Activated CD8-positive, alpha-beta memory T cell treated with anti-CD3 and anti-CD28 coated beads, Interleukin-2, amount 50 U/mL, for 4 hours (primary cell): ENCODE data around the gene ADGRB3.
A peak's percentile ranks its signal among the peaks of the same experiment; 100 is the strongest.
"Not testable (repeated sequence)": the region's sequence is repeated elsewhere in the genome, so short reads cannot be mapped to it uniquely, and the experiment has no call there.

Source experiments
- DNase-seq: peaks from one replicate; pipeline ENCODE4 v3.0.0-alpha.2; 2020

Gene ADGRB3

DNA sequence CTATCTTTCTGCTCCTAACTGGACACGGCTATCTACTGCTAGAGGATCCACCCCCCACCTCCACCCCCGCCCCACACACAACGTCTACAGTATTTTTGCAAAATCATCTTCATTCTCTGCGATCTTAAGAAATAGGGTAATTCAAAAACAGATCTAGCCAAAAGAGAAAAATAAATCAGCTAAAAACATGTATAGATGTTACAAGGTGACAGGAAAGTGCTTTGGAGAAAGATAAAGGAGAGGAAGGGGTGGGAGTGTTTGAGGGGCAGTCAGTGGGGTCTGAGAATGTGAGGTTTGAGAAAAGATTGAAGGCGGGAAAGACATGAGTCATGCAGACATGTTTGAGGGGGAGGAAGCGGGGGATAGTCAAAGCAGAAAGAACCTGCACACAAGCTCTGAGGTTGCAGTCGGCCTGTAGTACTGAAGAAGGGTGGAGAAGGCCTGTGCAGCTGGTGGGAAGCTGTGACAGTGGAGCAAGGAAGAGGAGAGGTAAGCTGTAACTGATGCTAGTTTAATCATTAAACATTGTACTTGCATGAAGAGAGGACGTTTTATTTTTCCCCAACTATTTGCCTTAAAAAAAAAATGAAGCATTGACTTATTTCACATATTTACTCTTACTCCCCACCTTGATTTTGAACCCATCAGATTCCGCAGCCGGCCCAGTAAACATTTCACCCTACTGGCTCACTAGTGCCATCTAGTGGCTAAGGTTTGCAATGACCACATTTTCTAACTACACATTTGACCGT, 332.6 kb downstream of the ADGRB3 start:
- DNase-seq, result peak; percentile 17

DNA sequence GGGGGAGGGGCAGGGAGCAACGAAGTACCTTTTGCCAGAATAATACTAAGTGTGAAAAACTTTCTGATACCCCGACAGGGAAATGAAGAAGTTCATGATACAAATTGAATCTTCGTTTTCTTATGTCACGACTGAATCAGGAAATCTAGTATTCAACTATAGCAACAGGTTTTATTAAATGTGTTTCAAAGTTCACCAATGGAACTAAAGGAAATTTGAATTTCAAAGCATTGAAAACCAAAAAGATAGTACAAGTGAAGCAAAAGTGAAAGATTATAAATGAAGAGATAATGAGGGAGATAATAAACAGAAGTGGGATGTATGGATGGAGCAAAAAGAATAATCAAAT, 333.2 kb downstream of the ADGRB3 start:
- no peak for DNase-seq

DNA sequence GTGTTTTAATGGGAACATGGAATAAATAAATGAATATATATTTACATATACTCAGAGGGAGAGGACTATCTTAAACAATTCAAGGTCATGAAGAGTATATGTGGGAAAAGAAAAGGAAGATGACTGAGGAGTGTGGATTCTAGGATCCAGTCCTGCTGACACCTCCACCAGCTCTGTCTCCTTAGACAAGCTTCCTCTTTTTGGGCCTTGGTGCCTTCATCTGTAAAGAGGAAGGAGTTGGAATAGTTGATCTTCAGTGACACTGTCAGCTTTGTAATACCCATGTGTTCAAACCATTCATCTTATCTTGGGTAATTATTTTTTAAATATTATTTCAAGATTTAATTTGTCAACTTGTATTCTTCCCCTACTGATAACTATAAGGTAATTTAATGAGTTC, 338.0 kb downstream of the ADGRB3 start:
- DNase-seq, result no peak

DNA sequence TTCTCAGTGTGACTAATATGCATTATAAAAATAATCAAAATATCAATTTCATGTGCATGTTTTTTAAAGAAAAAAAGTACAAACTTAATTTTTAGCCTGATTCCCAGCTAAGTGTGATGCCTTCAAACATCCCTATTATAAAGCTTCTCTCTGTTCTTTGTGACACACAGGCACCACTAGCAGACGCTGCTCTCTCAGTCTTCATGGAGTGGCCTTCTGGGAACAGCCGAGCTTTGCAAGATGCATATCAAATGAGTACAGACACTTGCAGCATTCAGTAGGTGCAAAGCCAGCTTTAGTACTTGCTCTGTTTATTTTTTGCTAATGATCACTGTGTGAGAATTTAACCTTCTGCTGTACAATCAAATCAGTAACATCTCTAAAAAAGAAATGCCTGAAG, 340.0 kb downstream of the ADGRB3 start:
- DNase-seq, result no peak

DNA sequence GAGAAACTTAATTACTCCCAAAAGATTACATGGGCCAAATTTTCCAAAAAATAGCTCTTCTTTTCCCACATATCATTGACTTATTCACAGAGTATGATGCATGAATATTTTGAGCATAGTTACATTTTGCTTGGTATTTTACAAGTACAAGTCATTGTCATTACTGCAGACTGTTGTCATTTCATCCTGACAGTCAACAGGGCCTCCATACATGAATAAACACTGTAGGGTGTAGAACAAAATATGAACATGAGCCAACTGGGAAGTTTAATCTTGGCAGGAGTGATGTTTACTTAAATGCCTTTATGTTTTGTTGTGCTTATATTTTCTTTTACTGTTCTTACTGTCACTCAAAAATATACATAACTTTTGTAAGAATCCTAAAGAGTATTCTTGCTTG, 340.7 kb downstream of the ADGRB3 start:
- DNase-seq, result no peak

DNA sequence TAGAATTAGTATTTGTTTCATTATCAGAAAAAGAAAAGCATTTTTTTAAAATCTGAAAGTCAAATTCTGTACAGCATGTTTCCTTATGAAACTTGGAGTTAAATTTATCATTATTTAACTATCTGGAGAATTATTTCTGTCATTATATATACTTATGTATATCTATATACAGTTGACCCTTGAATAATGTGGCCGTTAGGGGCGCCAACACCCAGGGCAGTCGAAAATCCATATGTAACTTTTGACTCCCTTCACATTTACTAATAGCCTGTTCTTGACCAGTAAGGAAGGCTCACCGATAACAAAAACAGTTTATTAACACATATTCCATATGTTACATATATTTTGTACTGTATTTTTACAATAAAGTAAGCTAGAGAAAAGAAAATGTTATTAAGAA, 341.2 kb downstream of the ADGRB3 start:
- DNase-seq, result no peak

DNA sequence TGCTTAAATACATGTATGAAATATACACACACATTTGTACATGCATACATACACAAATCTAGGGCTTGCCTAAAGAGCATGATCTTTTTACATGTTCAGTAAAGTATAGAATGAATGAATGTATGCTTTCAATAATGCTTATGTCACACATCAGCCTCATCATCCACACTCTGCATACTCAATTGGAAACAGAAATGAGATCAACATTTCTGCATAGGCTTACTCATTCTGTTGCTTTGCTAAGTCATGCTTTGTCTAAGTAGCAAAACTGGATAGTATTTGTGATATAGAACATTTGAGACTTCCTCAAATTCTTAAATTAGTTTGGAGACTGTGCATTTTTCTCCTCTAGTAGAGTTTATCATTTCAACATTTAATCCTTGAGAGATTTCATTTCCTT, 343.3 kb downstream of the ADGRB3 start:
- no peak for DNase-seq

DNA sequence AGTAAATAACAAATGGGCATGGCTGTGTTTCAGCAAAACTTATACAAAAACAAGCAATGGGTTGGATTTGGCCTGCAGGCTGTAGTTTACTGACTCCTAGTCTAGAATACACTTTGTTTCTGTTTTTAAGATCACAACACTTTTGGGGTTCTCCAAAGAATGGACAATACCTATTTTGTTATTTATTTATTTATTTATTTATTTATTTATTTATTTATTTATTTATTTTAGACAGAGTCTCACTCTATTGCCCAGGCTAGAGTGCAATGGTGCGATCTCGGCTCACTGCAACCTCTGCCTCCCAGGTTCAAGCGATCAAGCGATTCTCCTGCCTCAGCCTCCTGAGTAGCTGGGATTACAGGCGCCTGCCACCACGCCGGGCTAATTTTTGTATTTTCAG, 346.6 kb downstream of the ADGRB3 start:
- not testable (repeated sequence) for DNase-seq

DNA sequence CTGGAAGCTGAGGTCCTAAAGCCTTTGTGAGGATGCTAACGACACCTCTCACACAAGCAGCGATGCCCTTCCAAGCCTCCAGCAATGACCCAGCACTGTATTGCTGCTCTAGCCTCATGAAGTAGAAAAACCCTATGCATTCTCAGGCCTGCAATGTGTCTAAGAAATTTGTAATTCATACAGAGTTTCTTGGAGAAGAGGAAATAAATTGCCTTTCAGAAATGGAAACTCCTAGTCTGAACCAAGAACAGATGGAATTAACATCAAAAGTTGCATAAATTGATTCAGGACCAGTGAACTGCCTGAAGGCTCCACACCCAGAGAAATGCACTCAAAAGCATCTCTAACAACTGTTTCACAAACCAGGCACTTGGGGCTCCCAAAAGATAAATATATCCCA, 353.6 kb downstream of the ADGRB3 start:
- DNase-seq, result no peak

DNA sequence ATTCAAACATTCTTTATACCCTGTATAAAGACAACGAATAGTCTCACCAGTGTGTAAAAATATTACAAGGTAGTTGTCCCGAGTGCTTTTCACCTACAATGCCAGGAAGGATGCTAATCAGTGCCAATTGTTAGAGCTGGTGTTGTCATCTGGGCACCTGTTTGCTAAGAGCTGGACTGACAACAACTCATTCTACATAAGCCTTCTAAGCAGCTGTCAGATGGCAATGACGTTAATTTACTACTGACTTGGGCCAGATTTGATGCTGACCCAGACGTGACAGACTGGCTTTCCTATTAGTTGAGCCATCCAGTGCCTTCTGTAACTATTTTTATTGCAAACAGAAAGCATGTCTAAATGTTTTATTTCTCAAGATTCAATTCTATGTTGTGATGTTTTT, 355.2 kb downstream of the ADGRB3 start:
- DNase-seq, result no peak

DNA sequence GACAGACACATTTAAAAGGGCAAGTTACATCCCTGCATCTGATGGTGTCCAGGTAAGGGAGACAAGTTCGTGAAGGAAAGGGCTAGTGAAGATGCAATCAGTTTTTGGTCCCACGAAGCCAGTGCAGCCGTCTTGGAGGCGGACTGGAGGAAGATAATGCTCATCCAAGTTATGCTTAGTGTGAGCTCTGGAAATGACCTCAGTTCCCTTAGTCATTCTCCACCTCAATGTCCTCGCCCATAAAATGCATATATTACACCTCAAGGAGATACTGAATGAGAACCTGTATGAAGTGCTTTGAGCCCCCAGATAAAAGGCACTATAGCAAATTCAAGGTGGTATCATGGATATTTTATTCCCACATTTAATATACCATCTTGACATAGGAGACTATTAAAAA, 358.8 kb downstream of the ADGRB3 start:
- DNase-seq, result no peak

DNA sequence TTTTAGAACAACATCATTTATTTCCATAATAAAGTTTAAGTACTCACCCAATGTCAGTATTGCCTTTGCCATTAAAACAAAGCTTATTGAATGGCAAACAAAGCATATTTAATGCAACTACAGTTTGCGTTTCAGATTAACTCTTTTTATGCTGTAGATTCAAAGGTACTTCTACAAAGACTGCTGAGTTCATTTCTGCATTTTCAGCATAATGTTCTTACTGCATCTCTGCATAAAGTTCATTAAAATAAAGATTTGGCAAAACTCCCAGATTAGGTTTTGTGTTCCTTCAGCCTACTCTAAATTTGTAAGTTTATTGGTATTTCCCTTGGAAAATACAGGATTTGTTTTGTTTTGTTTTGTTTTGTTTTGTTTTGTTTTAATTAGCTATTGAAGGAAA, 359.4 kb downstream of the ADGRB3 start:
- no peak for DNase-seq

DNA sequence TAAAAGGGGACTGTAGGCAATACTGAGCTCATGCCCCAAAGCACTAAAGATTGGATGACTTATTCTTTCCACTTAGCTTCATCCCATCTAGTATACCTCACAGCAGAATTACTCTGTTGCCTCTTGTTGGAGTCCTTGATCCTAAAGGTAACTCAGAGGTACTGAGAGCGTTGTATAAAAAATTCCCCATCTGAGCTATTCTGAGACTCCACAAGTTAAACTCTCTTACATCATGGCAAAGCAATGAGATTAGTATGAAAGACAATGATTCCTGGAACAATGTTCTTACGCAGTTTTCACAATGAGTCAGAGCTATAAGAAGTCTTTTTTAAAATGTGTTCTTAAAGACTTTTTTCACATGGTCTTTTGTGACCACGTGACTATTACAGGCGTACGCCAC, 370.1 kb downstream of the ADGRB3 start:
- DNase-seq, result no peak

DNA sequence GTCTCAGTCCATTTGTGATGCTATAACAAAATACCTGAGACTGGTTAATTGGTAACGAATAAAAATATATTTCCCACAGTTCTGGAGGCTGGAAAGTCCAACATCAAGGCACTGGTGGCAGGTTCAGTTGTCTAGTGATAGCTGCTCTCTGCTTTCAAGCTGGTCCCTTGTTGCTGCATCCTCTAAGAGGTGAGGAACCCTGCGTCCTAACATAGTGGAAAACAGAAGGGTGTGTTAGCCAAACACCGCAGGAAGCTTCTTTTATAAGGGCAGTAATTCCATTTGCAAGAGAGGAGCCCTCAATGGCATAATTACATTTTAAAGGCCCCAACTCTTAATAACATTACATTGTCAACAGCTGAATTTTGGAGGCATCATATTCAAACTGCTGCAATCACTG, 372.7 kb downstream of the ADGRB3 start:
- no peak for DNase-seq

DNA sequence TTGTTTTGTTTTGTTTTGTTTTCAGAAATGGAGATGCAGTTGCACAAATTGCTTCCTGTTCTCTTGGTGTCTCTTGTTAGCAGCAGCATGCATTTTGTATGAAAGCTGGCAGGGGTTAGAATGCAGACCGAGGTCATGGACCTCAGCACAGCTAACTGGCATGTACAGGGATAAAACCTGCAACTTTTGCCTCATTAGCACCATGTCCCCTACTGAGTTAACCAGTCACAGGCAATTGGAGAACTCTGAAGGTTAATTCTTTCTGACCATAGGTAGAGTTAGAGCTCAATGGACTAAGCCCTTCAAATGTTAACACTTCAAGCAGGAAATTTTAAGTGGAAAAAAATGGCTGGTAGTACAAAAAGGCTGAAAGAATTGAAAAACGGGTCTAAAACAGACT, 377.1 kb downstream of the ADGRB3 start:
- no peak for DNase-seq

DNA sequence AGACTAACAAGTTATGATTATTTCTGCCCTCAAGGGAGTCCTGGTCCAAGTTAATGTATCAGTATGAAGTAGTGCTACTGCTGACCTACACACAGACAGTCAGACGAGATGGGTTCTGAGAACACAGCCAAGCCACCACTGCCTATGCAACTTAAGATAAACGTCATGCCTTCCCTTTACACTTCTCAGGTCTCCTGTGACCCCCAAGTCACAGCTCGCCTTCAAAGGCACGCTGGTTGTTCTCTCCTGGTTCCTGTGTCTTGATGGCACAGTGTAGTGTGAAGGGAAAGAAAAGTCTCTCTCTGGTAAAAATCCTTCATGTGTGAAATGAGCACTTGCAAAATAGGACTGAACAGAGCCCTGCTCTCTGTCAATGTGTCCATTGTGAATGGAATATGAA, 377.8 kb downstream of the ADGRB3 start:
- no peak for DNase-seq

DNA sequence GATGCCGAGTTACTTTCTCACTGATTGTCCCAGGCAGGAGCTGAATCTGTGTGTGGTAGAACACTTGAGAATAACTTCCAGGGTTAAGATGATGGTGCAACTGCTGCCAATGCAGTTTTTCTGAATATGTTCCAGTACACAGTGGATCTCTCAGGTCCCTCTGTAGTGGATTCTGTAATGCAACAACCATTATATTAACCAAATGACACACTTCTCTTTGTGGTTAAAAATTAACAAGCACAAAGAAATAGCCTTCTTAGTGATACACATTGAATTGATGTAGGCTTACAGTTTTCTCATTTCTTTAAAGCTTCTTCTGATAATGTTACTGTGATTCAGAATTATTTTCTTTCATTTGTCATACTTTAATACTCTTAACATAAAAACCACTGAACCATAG, 383.8 kb downstream of the ADGRB3 start:
- DNase-seq, result no peak

DNA sequence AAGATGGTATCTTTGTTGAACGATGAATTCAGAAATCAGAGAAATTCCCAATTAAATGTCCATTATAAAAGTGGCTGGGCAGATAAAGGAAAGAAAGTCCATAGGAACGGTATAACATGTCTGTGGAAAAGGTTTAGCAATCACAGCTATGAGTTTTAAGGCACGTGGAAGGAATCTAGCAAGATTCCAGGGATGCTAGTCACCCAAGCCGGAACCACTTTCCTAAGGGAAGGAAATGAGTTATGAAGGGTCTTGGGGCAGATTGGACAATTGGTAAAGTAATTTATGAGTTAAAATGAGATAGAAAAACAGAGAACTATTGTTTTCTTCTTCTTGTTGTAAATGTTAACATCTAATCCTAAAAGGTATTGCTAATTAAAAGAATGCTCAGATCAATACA, 384.8 kb downstream of the ADGRB3 start:
- DNase-seq, result no peak

DNA sequence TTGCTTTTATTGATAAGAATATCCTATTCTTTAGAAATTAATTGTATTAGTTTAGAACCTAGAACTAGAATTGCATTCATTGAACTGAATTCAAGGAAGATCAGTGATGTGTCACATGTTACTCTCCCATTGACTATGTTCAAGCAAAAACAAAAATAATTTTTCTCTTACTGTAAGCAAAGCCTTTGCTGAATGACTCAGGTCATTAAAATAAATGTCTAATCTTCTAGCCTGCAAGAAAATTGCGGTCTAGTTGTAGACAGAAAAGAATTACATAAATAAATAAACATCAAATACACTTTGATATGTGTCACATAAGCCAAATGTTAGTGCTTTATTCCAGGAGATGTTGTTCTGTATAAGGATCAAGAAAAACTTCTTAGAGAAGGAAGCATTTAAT, 387.9 kb downstream of the ADGRB3 start:
- no peak for DNase-seq

DNA sequence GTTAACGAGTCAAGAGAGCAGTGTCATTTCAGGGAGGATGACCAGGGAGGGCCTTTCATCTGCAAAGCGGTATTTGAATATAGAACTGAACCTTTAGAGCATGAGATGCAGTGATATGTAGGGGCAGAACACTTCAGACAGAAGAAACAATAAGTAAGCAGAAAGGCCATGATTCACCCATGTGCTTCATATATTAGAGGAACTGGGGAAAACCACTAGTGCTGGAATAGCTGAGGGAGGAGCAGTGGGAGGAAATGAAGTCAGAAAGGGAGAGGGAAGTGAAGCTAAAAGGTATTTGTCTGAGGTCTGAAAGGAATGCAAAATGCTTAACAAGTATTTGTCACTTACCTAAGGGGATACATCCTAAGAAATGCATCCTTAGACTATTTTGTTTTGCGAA, 391.2 kb downstream of the ADGRB3 start:
- no peak for DNase-seq

DNA sequence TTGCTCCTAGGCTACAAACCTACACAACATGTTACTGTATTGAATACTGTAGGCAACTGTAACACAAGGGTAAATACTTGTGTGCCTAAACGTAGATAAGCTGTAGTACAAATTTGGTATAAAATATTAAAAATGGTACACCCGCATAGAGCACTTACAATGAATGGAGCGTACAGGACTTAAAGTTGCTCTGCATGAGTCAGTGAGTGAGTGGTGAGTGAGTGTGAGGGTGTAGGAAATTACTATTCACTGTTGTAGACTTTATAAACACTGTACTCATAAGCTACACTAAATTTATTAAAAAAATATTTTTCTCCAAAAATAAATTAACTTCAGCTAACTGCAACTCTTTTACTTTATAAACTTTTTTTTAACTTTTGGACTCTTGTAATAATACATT, 391.6 kb downstream of the ADGRB3 start:
- no peak for DNase-seq

DNA sequence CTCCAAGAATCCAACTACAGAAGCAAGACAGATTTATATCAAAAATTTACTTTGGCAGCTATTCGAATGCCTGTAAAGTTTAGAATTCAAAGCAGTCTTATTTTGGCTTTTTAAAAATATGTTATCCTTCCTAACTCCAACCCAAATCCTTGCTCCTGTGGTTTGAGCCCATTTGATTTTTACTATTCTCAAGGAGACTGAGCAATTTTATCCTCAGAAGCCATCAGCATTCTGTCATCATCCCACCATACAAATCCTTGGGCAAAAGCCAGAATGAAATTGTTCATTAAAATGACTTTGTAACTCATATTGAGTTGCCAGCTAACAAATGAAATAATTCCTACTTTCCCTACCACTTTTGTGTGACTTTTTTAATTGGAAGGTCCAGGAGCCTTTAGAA, 392.8 kb downstream of the ADGRB3 start:
- DNase-seq, result no peak

DNA sequence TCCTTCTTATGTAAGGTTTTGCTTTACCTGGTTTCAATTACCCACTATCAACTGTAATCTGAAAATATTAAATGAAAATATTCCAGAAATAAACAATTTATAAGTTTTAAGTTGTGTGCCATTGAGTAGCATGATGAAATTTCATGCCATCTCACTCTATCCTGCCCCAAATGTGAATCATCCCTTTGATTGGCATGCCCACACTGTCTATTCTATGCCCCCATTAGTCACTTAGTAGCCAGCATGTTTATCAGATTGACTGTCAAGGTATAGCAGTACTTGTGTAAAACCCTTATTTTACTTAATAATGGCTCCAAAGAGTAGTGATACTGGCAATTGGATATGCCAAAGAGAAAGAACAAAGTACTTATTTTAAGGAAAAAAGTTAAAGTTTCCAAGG, 403.8 kb downstream of the ADGRB3 start:
- DNase-seq, result no peak

DNA sequence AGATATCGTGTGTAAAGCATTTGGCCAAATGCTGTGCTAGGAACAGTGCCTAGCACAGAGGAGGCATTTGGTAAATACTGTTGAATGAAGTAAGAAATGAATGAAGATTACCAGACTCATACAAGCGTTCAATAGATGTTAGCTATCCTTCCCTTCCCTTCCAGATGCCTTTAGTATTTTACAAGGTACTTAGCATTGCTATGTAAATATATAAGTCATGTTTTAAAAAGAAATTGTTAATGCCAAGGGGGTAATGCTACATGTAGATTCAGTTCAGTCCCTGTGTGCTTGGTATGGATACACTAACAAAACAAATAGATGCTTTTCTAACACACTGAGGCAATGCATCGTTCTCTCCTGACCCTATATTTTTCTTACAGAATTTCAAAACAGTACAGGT, 407.2 kb downstream of the ADGRB3 start:
- DNase-seq, result no peak

DNA sequence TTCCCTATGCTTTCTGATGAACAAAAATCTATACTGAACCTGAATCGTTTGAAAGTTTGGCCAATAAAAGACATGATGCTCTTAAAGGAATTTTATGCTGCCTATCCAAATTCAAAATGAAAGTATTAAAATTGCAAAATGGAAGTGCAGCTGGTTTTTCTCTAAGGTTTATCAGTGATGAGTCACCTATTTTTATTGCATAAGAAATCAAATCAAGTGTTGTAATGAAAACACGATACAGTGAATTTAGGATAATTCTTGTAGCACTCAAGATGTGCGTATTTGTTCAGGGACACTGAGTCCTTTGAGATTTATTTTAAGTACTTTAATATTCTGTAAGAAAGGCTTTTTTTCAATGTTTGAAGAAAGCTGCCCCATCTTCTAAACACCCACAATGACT, 409.5 kb downstream of the ADGRB3 start:
- no peak for DNase-seq

DNA sequence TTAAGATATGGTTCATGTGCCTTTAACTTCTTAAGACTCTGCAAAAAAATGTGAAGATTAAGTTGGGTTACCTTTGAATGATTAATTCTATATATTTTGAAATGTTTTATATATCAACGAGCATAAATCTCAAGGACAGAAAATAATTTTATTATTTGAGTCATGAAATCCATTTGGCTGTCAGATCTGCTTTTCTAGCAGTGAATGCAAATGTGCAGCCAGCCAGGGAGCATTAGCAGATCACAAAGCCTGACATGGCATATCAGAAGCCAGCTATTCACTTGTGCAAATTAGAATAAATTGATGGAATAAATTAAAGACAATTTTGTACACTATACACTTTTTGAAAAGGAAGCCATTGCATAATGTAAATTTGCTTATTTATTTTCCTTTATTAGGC, 424.3 kb downstream of the ADGRB3 start:
- no peak for DNase-seq
